GM19395 (cell line): ENCODE measurements around the gene OR10A3.
"Not testable (repeated sequence)": the region's sequence is repeated elsewhere in the genome, so short reads cannot be mapped to it uniquely, and the experiment has no call there.

Source experiments
- ATAC-seq: cut with Tn5 transposase; IDR thresholded peaks from one replicate; pipeline ENCODE4 v1.9.1; 2021; ENCODE audit warnings: mild to moderate bottlenecking, moderate library complexity; ENCODE audit not compliant: unreplicated experiment

The OR10A3 gene

GRCh38 chr11:7941608-7942007 is at the start of gene OR10A3:
Gene OR10A3, minus strand, starts transcription at chr11:7941708. Its CDS starts 2,188 bp downstream, at chr11:7939520.
- ATAC-seq = no peak

- ATAC-seq = not testable (repeated sequence)
Observed at GRCh38 chr11:7987560-7987883, 46.0 kb upstream of the OR10A3 start.

- ATAC-seq = peak; percentile 95
Observed at GRCh38 chr11:7986768-7987559, 45.5 kb upstream of the OR10A3 start, which contains the start of gene EIF3F. Gene EIF3F, plus strand, starts transcription at chr11:7987337. Its CDS starts 16 bp downstream, at chr11:7987353.

- no peak for ATAC-seq
Observed at GRCh38 chr11:7983832-7984590, 42.5 kb upstream of the OR10A3 start.

- ATAC-seq = peak; percentile 44
Observed at GRCh38 chr11:7982582-7983119, 41.1 kb upstream of the OR10A3 start.

GRCh38 chr11:7981619-7982157 is 40.2 kb upstream of the OR10A3 start:
- ATAC-seq = no peak

- no peak for ATAC-seq
Observed at GRCh38 chr11:7977232-7977917, 35.9 kb upstream of the OR10A3 start.

- no peak for ATAC-seq
Observed at GRCh38 chr11:7974668-7975067, 33.2 kb upstream of the OR10A3 start.

- no peak for ATAC-seq
Observed at GRCh38 chr11:7973011-7973410, 31.5 kb upstream of the OR10A3 start.

- ATAC-seq = no peak
Observed at GRCh38 chr11:7971846-7972245, 30.3 kb upstream of the OR10A3 start.

- no peak for ATAC-seq
Observed at GRCh38 chr11:7969756-7970646, 28.5 kb upstream of the OR10A3 start.

- no peak for ATAC-seq
Observed at GRCh38 chr11:7968686-7969085, 27.2 kb upstream of the OR10A3 start.

- ATAC-seq = no peak
Observed at GRCh38 chr11:7967826-7968225, 26.3 kb upstream of the OR10A3 start.

- ATAC-seq = no peak
Observed at GRCh38 chr11:7967097-7967496, 25.6 kb upstream of the OR10A3 start.

- ATAC-seq = no peak
Observed at GRCh38 chr11:7965386-7965785, 23.9 kb upstream of the OR10A3 start, which contains the start of gene NLRP10. Gene NLRP10, minus strand, starts transcription at chr11:7965447. Its CDS starts 1,952 bp downstream, at chr11:7963495.

- no peak for ATAC-seq
Observed at GRCh38 chr11:7964873-7965272, 23.4 kb upstream of the OR10A3 start.

- ATAC-seq = no peak
Observed at GRCh38 chr11:7964261-7964660, 22.8 kb upstream of the OR10A3 start.

- no peak for ATAC-seq
Observed at GRCh38 chr11:7955191-7955590, 13.7 kb upstream of the OR10A3 start.

GRCh38 chr11:7949934-7950333 is 8.4 kb upstream of the OR10A3 start:
- ATAC-seq = no peak

- no peak for ATAC-seq
Observed at GRCh38 chr11:7944123-7944522, 2.6 kb upstream of the OR10A3 start.
